HG02623 (cell line): Measurements from ENCODE around the gene RBM20.
A peak's percentile ranks its signal among the peaks of the same experiment; 100 is the strongest.

ENCODE experiments used
- ATAC-seq: cut with Tn5 transposase; IDR thresholded peaks from one replicate; pipeline ENCODE4 v1.9.1; 2021; ENCODE audit warnings: moderate library complexity; ENCODE audit not compliant: unreplicated experiment

Gene RBM20

GRCh38 chr10:110804376-110804775, 160.2 kb downstream of the RBM20 start:
- no peak for ATAC-seq

GRCh38 chr10:110805292-110805691, 161.2 kb downstream of the RBM20 start:
- no peak for ATAC-seq

GRCh38 chr10:110806335-110806734, 162.2 kb downstream of the RBM20 start:
- no peak for ATAC-seq

- ATAC-seq, result no peak
These were observed 164.0 kb downstream of the RBM20 start for GRCh38 chr10:110808123-110808522.

GRCh38 chr10:110808615-110809014, 164.5 kb downstream of the RBM20 start:
- no peak for ATAC-seq

GRCh38 chr10:110810625-110811024, 166.5 kb downstream of the RBM20 start:
- no peak for ATAC-seq

GRCh38 chr10:110811791-110812581, 167.8 kb downstream of the RBM20 start:
- no peak for ATAC-seq

- no peak for ATAC-seq
These were observed 168.4 kb downstream of the RBM20 start for GRCh38 chr10:110812583-110812982.

GRCh38 chr10:110813743-110814472, 169.8 kb downstream of the RBM20 start:
- ATAC-seq, result no peak

- ATAC-seq, result peak; percentile 81
These were observed 171.3 kb downstream of the RBM20 start for GRCh38 chr10:110815354-110816004.

GRCh38 chr10:110817614-110818013, 173.5 kb downstream of the RBM20 start:
- no peak for ATAC-seq

GRCh38 chr10:110818311-110819256, 174.4 kb downstream of the RBM20 start:
- ATAC-seq, result no peak

- ATAC-seq, result no peak
These were observed 176.2 kb downstream of the RBM20 start for GRCh38 chr10:110820321-110820814.

GRCh38 chr10:110821508-110821907, 177.4 kb downstream of the RBM20 start:
- no peak for ATAC-seq

- no peak for ATAC-seq
These were observed 178.0 kb downstream of the RBM20 start for GRCh38 chr10:110822035-110822711.

- ATAC-seq, result no peak
These were observed 178.7 kb downstream of the RBM20 start for GRCh38 chr10:110822712-110823311.

- no peak for ATAC-seq
These were observed 180.0 kb downstream of the RBM20 start for GRCh38 chr10:110824152-110824441.

GRCh38 chr10:110824660-110825059, 180.5 kb downstream of the RBM20 start:
- ATAC-seq, result no peak

GRCh38 chr10:110825508-110825907, 181.4 kb downstream of the RBM20 start:
- ATAC-seq, result no peak

- ATAC-seq, result no peak
These were observed 183.3 kb downstream of the RBM20 start for GRCh38 chr10:110827410-110827809.
